ENCODE measurements around the gene RHOJ. TPM values are rescaled to one million over a fixed set of nuclear protein-coding genes. Genes with fewer than 3 reads are reported as not detected.

The RHOJ gene
- total RNA-seq, result not detected
- not detected for total RNA-seq (2013)

GRCh38 chr14:63204407-63205043 lies at the start of gene RHOJ:
Gene RHOJ (plus strand): TSS chr14:63204443. CDS start chr14:63204870, 427 bp downstream.
- no peaks in the 10 kb centered on the region for H3K36me3 ChIP-seq (ENCODE audit: control insufficient read depth, insufficient read depth, low read length)
- Mint-ChIP-seq H3K27me3 (ENCODE audit: low read depth in 2 of 2) (peaks cover 5 to 10% of the 10 kb centered on the region in 2 donors), H3K4me3 (no peak within 1 kb of the TSS), H3K27ac (no peak within 1 kb of the TSS), H3K36me3 (no peaks in the 10 kb centered on the region), H3K9me3 (no peaks in the 10 kb centered on the region), H3K4me1 (no peaks in the 10 kb centered on the region)
- no peaks in the 10 kb centered on the region for H3K9me3 ChIP-seq (ENCODE audit: control insufficient read depth, insufficient read depth, low read length)
- peaks cover 3% of the 10 kb centered on the region for H3K27me3 ChIP-seq (ENCODE audit: control insufficient read depth, insufficient read depth, low read length)
- 37% methylated on average over 16 of the region's 16 CpGs for WGBS (ENCODE audit: insufficient coverage)
- TF ChIP-seq, protein P1, sequence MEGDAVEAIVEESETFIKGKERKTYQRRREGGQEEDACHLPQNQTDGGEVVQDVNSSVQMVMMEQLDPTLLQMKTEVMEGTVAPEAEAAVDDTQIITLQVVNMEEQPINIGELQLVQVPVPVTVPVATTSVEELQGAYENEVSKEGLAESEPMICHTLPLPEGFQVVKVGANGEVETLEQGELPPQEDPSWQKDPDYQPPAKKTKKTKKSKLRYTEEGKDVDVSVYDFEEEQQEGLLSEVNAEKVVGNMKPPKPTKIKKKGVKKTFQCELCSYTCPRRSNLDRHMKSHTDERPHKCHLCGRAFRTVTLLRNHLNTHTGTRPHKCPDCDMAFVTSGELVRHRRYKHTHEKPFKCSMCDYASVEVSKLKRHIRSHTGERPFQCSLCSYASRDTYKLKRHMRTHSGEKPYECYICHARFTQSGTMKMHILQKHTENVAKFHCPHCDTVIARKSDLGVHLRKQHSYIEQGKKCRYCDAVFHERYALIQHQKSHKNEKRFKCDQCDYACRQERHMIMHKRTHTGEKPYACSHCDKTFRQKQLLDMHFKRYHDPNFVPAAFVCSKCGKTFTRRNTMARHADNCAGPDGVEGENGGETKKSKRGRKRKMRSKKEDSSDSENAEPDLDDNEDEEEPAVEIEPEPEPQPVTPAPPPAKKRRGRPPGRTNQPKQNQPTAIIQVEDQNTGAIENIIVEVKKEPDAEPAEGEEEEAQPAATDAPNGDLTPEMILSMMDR (IDR thresholded peaks at IDR 0.05), result no peak
- DNase-seq (no peak), ATAC-seq (no peak)
- no peak within 1 kb of the TSS for H3K27ac ChIP-seq (ENCODE audit: low read length)
- intact Hi-C loops (cut with micrococcal nuclease), result no loop called here
- no peak within 1 kb of the TSS for H3K4me3 ChIP-seq (ENCODE audit: low read length)
- no peaks in the 10 kb centered on the region for H3K4me1 ChIP-seq (ENCODE audit: control insufficient read depth, insufficient read depth, low read length)

DNA sequence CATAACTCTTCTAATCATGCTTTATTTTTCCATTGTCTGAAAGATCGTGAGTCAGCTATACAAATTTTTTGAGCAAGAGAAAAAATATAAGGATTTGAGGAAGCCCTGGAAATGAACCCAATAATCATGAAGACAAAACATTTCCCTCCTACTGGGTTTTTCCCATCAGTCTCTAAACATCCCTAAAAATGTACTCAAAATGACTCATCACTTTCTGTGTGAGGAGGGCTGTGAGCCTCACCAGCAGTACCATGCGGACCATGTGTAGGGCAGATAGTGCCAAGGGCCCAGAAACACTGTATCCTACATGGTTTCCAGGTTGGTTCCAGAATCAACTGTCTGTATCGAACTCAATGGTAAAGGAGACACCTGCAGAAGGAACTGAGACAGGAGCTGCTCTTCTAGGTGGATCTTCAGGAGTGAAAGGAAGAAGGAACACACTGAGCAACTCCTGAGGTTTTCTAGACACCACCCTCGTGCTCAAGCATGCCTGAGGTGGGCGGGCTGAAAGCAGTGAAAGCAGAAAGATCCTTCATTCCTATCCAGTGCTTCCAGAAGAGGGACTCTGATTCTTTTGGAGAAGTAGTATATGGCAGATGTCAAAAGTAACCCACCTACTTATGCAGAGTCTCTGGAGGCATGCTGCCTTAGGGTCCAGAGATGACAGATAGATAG lies 48.6 kb upstream of the RHOJ start:
- H3K4me3 ChIP-seq (ENCODE audit: low read length), result no peak overlapping the region
- H3K9me3 ChIP-seq (ENCODE audit: control insufficient read depth, insufficient read depth, low read length), result no peaks in the 10 kb centered on the region
- H3K27me3 ChIP-seq (ENCODE audit: control insufficient read depth, insufficient read depth, low read length), result no peaks in the 10 kb centered on the region
- WGBS (ENCODE audit: insufficient coverage), result 49% methylated on average over 4 of the region's 5 CpGs
- H3K27ac ChIP-seq (ENCODE audit: low read length), result no peak overlapping the region
- no peaks in the 10 kb centered on the region for H3K36me3 ChIP-seq (ENCODE audit: control insufficient read depth, insufficient read depth, low read length)
- peaks cover 0 to 11% of the 10 kb centered on the region in 2 donors for H3K27me3 Mint-ChIP-seq (ENCODE audit: low read depth in 2 of 2)
- H3K4me1 Mint-ChIP-seq, result no peaks in the 10 kb centered on the region
- no peaks in the 10 kb centered on the region for H3K36me3 Mint-ChIP-seq
- intact Hi-C loops (cut with micrococcal nuclease), result no loop called here
- no peaks in the 10 kb centered on the region for H3K9me3 Mint-ChIP-seq
- ATAC-seq (no peak), DNase-seq (no peak)
- no peak overlapping the region for H3K27ac Mint-ChIP-seq
- no peaks in the 10 kb centered on the region for H3K4me1 ChIP-seq (ENCODE audit: control insufficient read depth, insufficient read depth, low read length)
- TF ChIP-seq, protein P1 (IDR thresholded peaks at IDR 0.05), result no peak
- H3K4me3 Mint-ChIP-seq, result no peak overlapping the region

DNA sequence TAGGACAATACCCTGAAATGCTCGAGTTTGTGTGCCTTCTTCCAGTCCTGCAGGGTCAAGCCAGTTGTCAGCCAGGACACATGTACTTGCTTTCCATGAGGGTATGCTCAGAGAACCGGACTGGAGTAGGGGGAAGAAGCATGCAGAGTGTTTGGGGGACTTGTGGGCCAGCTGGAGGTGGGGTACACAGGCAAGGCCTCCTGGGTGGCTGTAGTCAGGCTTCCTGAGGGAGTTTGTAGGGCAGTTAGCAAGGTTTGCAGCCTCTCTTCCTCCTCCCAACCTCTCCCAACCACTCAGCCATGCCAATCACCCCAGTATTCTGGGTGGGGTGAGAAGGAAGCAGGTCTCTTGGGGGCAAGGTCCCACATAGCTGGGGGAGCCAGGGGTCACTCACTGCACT lies 47.0 kb upstream of the RHOJ start:
- Histone ChIP-seq H3K27ac (ENCODE audit: low read length) (no peak overlapping the region), H3K27me3 (ENCODE audit: control insufficient read depth, insufficient read depth, low read length) (no peaks in the 10 kb centered on the region), H3K4me1 (ENCODE audit: control insufficient read depth, insufficient read depth, low read length) (no peaks in the 10 kb centered on the region), H3K4me3 (ENCODE audit: low read length) (no peak overlapping the region), H3K36me3 (ENCODE audit: control insufficient read depth, insufficient read depth, low read length) (no peaks in the 10 kb centered on the region), H3K9me3 (ENCODE audit: control insufficient read depth, insufficient read depth, low read length) (no peaks in the 10 kb centered on the region)
- no peak for ATAC-seq
- DNase-seq, result no peak
- peaks cover 0 to 11% of the 10 kb centered on the region in 2 donors for H3K27me3 Mint-ChIP-seq (ENCODE audit: low read depth in 2 of 2)
- H3K27ac Mint-ChIP-seq, result no peak overlapping the region
- no peaks in the 10 kb centered on the region for H3K4me1 Mint-ChIP-seq
- H3K4me3 Mint-ChIP-seq, result no peak overlapping the region
- H3K9me3 Mint-ChIP-seq, result no peaks in the 10 kb centered on the region
- WGBS (ENCODE audit: insufficient coverage), result 78% methylated on average over 2 of the region's 2 CpGs
- H3K36me3 Mint-ChIP-seq, result no peaks in the 10 kb centered on the region
- TF ChIP-seq, protein P1 (IDR thresholded peaks at IDR 0.05), result no peak
- intact Hi-C loops (cut with micrococcal nuclease), result no loop called here
